HEK293T (cell line): ENCODE data around the gene VPS26C.

ENCODE experiments used
- BHLHE40 ChIP-seq: fragments of 450-650 bp; IDR thresholded peaks from 2 replicates; pipeline ENCODE4 v1.6.1; 2016; ENCODE audit warnings: mild to moderate bottlenecking, moderate library complexity, borderline replicate concordance
- CTBP1 ChIP-seq: fragments of 450-650 bp; IDR thresholded peaks from 2 replicates; pipeline ENCODE4 v1.6.1; 2016; ENCODE audit warnings: borderline replicate concordance
- FOXK2 ChIP-seq: fragments of 450-650 bp; IDR thresholded peaks from 2 replicates; pipeline ENCODE4 v1.6.1; 2016; ENCODE audit warnings: mild to moderate bottlenecking
- FOXM1 ChIP-seq: fragments of 450-650 bp; IDR thresholded peaks from 2 replicates; pipeline ENCODE4 v1.6.1; 2017; ENCODE audit warnings: mild to moderate bottlenecking, borderline replicate concordance
- LEF1 ChIP-seq: fragments of 450-650 bp; IDR thresholded peaks from 2 replicates; pipeline ENCODE4 v1.6.1; 2017; ENCODE audit warnings: mild to moderate bottlenecking, borderline replicate concordance
- NFRKB ChIP-seq: fragments of 450-650 bp; IDR thresholded peaks from 2 replicates; pipeline ENCODE4 v1.6.1; 2016; ENCODE audit warnings: mild to moderate bottlenecking, moderate library complexity
- PKNOX1 ChIP-seq: fragments of 450-650 bp; IDR thresholded peaks from 2 replicates; pipeline ENCODE4 v1.6.1; 2016
- SP1 ChIP-seq: fragments of 450-650 bp; IDR thresholded peaks from 2 replicates; pipeline ENCODE4 v1.6.1; 2017
- SUZ12 ChIP-seq: fragments of 450-650 bp; IDR thresholded peaks from 2 replicates; pipeline ENCODE4 v1.6.1; 2016; ENCODE audit warnings: mild to moderate bottlenecking
- TARDBP ChIP-seq: fragments of 450-650 bp; IDR thresholded peaks from 2 replicates; pipeline ENCODE4 v1.6.1; 2016
- ZNF384 ChIP-seq: fragments of 450-650 bp; IDR thresholded peaks from 2 replicates; pipeline ENCODE4 v1.6.1; 2016

DNA sequence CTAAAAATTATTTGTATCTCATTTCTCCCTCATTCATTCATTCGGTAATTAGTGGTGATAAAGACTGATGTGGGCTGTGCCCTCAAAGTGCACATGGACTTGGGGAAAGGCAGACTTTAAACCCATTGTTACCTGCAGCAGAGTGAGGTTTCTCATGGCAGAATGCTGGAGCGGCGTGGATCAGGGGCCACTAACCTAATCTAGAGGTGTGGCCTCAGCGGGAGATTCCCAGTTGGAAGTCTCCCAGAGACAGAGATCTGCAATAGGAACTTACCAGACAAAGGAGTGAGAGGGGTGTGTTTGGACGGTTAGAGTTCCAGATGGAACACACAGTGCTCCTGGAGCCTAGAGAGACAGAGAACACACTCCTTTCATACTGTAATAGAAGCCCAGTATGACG lies 73.5 kb downstream of the VPS26C start:
- TF ChIP-seq SP1 = no peak
- no peak for TF ChIP-seq TARDBP
- TF ChIP-seq ZNF384 = no peak
- no peak for TF ChIP-seq NFRKB
- no peak for TF ChIP-seq BHLHE40
- no peak for TF ChIP-seq LEF1
- no peak for TF ChIP-seq PKNOX1
- no peak for TF ChIP-seq FOXM1
- no peak for TF ChIP-seq SUZ12
- TF ChIP-seq CTBP1 = no peak
- no peak for TF ChIP-seq FOXK2
